Tibial artery (tissue), 4 donors: ENCODE measurements around the gene SLC38A2.
A peak's percentile ranks its signal among the peaks of the same experiment; 100 is the strongest.

ENCODE experiments used
- DNase-seq, 2 donors: peaks; one replicate each; pipeline ENCODE4 v3.0.0-alpha.2; 2019
- H3K27ac ChIP-seq, 2 donors: fragments of 200-600 bp; sonication (generic) in 1 of 2; 1 replicate in 1 of 2; 2 replicates in 1 of 2; pipeline ENCODE4 v1.5.1; 2018 to 2019; ENCODE audit warnings: mild to moderate bottlenecking in 1 of 2
- H3K27me3 ChIP-seq, 2 donors: fragments of 200-600 bp; sonication (generic) in 1 of 2; one replicate each; pipeline versions ENCODE4 v1.5.1 to v1.6.0; 2016 to 2019
- H3K36me3 ChIP-seq, 3 donors: fragments of 200-600 bp; sonication (generic) in 2 of 3; one replicate each; pipeline ENCODE4 v1.5.1; 2016 to 2019; ENCODE audit warnings: mild to moderate bottlenecking in 2 of 3
- H3K4me1 ChIP-seq, 4 donors: fragments of 200-600 bp; sonication (generic) in 2 of 4; 1 replicate in 3 of 4; 2 replicates in 1 of 4; pipeline ENCODE4 v1.5.1; 2016 to 2019
- H3K4me3 ChIP-seq, 2 donors: fragments of 200-600 bp; sonication (generic) in 1 of 2; 1 replicate in 1 of 2; 2 replicates in 1 of 2; pipeline ENCODE4 v1.5.1; 2018 to 2019; ENCODE audit warnings: mild to moderate bottlenecking in 2 of 2
- H3K9me3 ChIP-seq, 3 donors: fragments of 200-600 bp; sonication (generic) in 1 of 3; one replicate each; pipeline ENCODE4 v1.5.1; 2016 to 2019
- CTCF ChIP-seq, 2 experiments: fragments of 200-600 bp in 1 of 2; fragments of 450-650 bp in 1 of 2; IDR thresholded peaks; one replicate each; pipeline ENCODE4 v1.5.1; 2017 to 2019; ENCODE audit warnings: antibody characterized with exemption in 2 of 2, mild to moderate bottlenecking in 1 of 2, moderate library complexity in 1 of 2
- intact Hi-C: fragments of 100-400 bp; cut with DNase I; formaldehyde crosslinking; loops from one replicate; pipeline ENCODE4 v1.15.0; 2023; ENCODE audit warnings: low total_unique reads

SLC38A2 gene

GRCh38 chr12:46406352-46407027, 33.9 kb upstream of the SLC38A2 start:
- Histone ChIP-seq H3K9me3 (no peaks in the 10 kb centered on the region), H3K36me3 (no peaks in the 10 kb centered on the region), H3K4me1 (peaks cover 0 to 93% (median 50%) of the 10 kb centered on the region in 4 donors), H3K27ac (peak overlapping the region; percentile 26 to 70), H3K27me3 (no peaks in the 10 kb centered on the region), H3K4me3 (no peak overlapping the region)
- intact Hi-C loops: no loop called here
- TF ChIP-seq CTCF (IDR thresholded peaks at IDR 0.05): no peak
- DNase-seq: no peak

GRCh38 chr12:46404733-46405132, 32.2 kb upstream of the SLC38A2 start:
- TF ChIP-seq CTCF (IDR thresholded peaks at IDR 0.05): no peak
- peak overlapping the region; percentile 68 to 70 for H3K27ac ChIP-seq
- intact Hi-C loops: no loop called here

GRCh38 chr12:46404225-46404631, 31.7 kb upstream of the SLC38A2 start:
- peaks cover 0 to 86% (median 52%) of the 10 kb centered on the region in 4 donors for H3K4me1 ChIP-seq
- intact Hi-C loops: no loop called here
- no peaks in the 10 kb centered on the region for H3K27me3 ChIP-seq
- H3K9me3 ChIP-seq: no peaks in the 10 kb centered on the region
- H3K27ac ChIP-seq: peak overlapping the region; percentile 68 to 70
- H3K36me3 ChIP-seq: no peaks in the 10 kb centered on the region
- no peak overlapping the region for H3K4me3 ChIP-seq
- DNase-seq: no peak
- TF ChIP-seq CTCF (IDR thresholded peaks at IDR 0.05): no peak

More at GRCh38 chr12:46404733-46405132, 32.2 kb upstream of the SLC38A2 start:
- Histone ChIP-seq H3K9me3 (no peaks in the 10 kb centered on the region), H3K4me3 (no peak overlapping the region), H3K36me3 (no peaks in the 10 kb centered on the region), H3K4me1 (peaks cover 0 to 91% (median 53%) of the 10 kb centered on the region in 4 donors), H3K27me3 (no peaks in the 10 kb centered on the region)
- no peak for DNase-seq

GRCh38 chr12:46403719-46404070, 31.1 kb upstream of the SLC38A2 start:
- Histone ChIP-seq H3K36me3 (no peaks in the 10 kb centered on the region), H3K4me1 (peaks cover 0 to 80% (median 47%) of the 10 kb centered on the region in 4 donors), H3K9me3 (no peaks in the 10 kb centered on the region), H3K4me3 (no peak overlapping the region), H3K27me3 (no peaks in the 10 kb centered on the region), H3K27ac (peak overlapping the region; percentile 68 to 70)
- intact Hi-C loops: no loop called here
- no peak for TF ChIP-seq CTCF (IDR thresholded peaks at IDR 0.05)
- no peak for DNase-seq

GRCh38 chr12:46402941-46403718, 30.6 kb upstream of the SLC38A2 start:
- no peak for TF ChIP-seq CTCF (IDR thresholded peaks at IDR 0.05)

More at GRCh38 chr12:46402941-46403718, 30.6 kb upstream of the SLC38A2 start:
- Histone ChIP-seq H3K27me3 (no peaks in the 10 kb centered on the region), H3K4me1 (peaks cover 0 to 75% (median 42%) of the 10 kb centered on the region in 4 donors), H3K36me3 (no peaks in the 10 kb centered on the region), H3K4me3 (no peak overlapping the region), H3K27ac (peak overlapping the region; percentile 68 to 70), H3K9me3 (no peaks in the 10 kb centered on the region)
- intact Hi-C loops: no loop called here
- DNase-seq: no peak
